Common myeloid progenitor, CD34-positive (primary cell): ENCODE data around the gene SLC38A10.
A peak's percentile ranks its signal among the peaks of the same experiment; 100 is the strongest.

ENCODE experiments used
- CTCF ChIA-PET: fragments of 350-600 bp; sonication (Branson Sonifier 250); formaldehyde crosslinking; loops from one replicate; lab custom pipeline; 2021; ENCODE audit warnings: antibody characterized with exemption; lab: Charles Lee
- POLR2A ChIA-PET: fragments of 350-600 bp; sonication (Branson Sonifier 250); formaldehyde crosslinking; loops from one replicate; lab custom pipeline; 2021; ENCODE audit warnings: antibody characterized with exemption; lab: Charles Lee
- DNase-seq, 3 donors: peaks; one replicate each; pipeline versions ENCODE4 v3.0.0 to v3.0.0-alpha.2; 2013
- H3K27ac ChIP-seq, 2 experiments: 1 replicate in 1 of 2; 2 replicates in 1 of 2; pipeline ENCODE4 v1.7.0; 2013; ENCODE audit warnings: inconsistent platforms in 2 of 2, low read length in 2 of 2, mild to moderate bottlenecking in 2 of 2, low read depth in 1 of 2, moderate library complexity in 1 of 2; ENCODE audit not compliant: severe bottlenecking in 2 of 2, insufficient read depth in 1 of 2, poor library complexity in 1 of 2
- H3K27me3 ChIP-seq, 5 experiments: replicated peaks in 2 of 5; 1 replicate in 3 of 5; 2 replicates in 2 of 5; pipeline versions ENCODE4 v1.6.1 to v1.7.0; 2013; ENCODE audit warnings: low read length in 4 of 5, mild to moderate bottlenecking in 2 of 5, moderate library complexity in 2 of 5, inconsistent platforms in 1 of 5; ENCODE audit not compliant: insufficient read depth in 5 of 5, control insufficient read depth in 4 of 5
- H3K36me3 ChIP-seq, 4 experiments: 1 replicate in 2 of 4; 2 replicates in 2 of 4; pipeline versions ENCODE4 v1.6.1 to v1.7.0; 2013; ENCODE audit warnings: low read length in 3 of 4, control low read depth in 1 of 4, mild to moderate bottlenecking in 1 of 4; ENCODE audit not compliant: control insufficient read depth in 4 of 4, insufficient read depth in 4 of 4
- H3K4me1 ChIP-seq, 4 experiments: 1 replicate in 3 of 4; 2 replicates in 1 of 4; pipeline versions ENCODE4 v1.6.1 to v1.7.1; 2013; ENCODE audit warnings: low read length in 3 of 4, mild to moderate bottlenecking in 3 of 4, control low read depth in 1 of 4, inconsistent platforms in 1 of 4, moderate library complexity in 1 of 4; ENCODE audit not compliant: control insufficient read depth in 4 of 4, insufficient read depth in 4 of 4; ENCODE audit errors: control extremely low read depth in 1 of 4
- H3K4me3 ChIP-seq, 7 experiments: 1 replicate in 4 of 7; 2 replicates in 3 of 7; pipeline versions ENCODE4 v1.5.1 to v1.7.0; 2013; ENCODE audit warnings: mild to moderate bottlenecking in 7 of 7, low read length in 6 of 7, moderate library complexity in 6 of 7, inconsistent platforms in 2 of 7, low read depth in 2 of 7, control low read depth in 1 of 7; ENCODE audit not compliant: insufficient read depth in 4 of 7, control insufficient read depth in 1 of 7; ENCODE audit errors: extremely low read depth in 1 of 7
- H3K9me3 ChIP-seq, 5 experiments: 1 replicate in 4 of 5; 2 replicates in 1 of 5; pipeline versions ENCODE4 v1.6.1 to v1.7.1; 2013; ENCODE audit warnings: low read length in 4 of 5, mild to moderate bottlenecking in 2 of 5, inconsistent platforms in 1 of 5, low read depth in 1 of 5, moderate library complexity in 1 of 5; ENCODE audit not compliant: control insufficient read depth in 4 of 5, insufficient read depth in 2 of 5; ENCODE audit errors: control extremely low read depth in 1 of 5
- WGBS: methylation state at CpG from one replicate; pipeline ENCODE4 v1.1.5; 2013; ENCODE audit not compliant: insufficient coverage; 5-methylcytosine and 5-hydroxymethylcytosine counted together

Gene SLC38A10

GRCh38 chr17:81237591-81238489, 57.3 kb downstream of the SLC38A10 start:
- Histone ChIP-seq H3K4me3 (peak overlapping the region; percentile 79 to 95 (median 89)), H3K9me3 (no peaks in the 10 kb centered on the region), H3K4me1 (peaks cover 6 to 44% (median 38%) of the 10 kb centered on the region in 4 experiments), H3K27me3 (no peaks in the 10 kb centered on the region), H3K36me3 (peaks cover 2 to 37% (median 20%) of the 10 kb centered on the region in 4 experiments), H3K27ac (peak overlapping the region; percentile 66 to 85)
- DNase-seq, result no peak
- WGBS, result 66% methylated on average over 33 of the region's 36 CpGs
- ChIA-PET CTCF (interaction anchor here (0.6 to 2.0 kb wide), 6 partner anchors 7 to 97 kb away, joined by 3 to 7 read pairs (median 3); no protein-coding TSS in a partner anchor), POLR2A (interaction anchor here (0.6 to 1.2 kb wide), 3 partner anchors 13 to 49 kb away, joined by 3 to 4 read pairs (median 3); no protein-coding TSS in a partner anchor)

GRCh38 chr17:81236784-81237183, 58.3 kb downstream of the SLC38A10 start:
- no peak overlapping the region for H3K27ac ChIP-seq
- H3K36me3 ChIP-seq, result peaks cover 2 to 48% (median 28%) of the 10 kb centered on the region in 4 experiments
- POLR2A ChIA-PET, result no interaction called here
- CTCF ChIA-PET, result interaction anchor here (0.7 kb wide), 1 partner anchor 94 kb away, joined by 3 read pairs; no protein-coding TSS in a partner anchor
- DNase-seq, result no peak
- H3K4me3 ChIP-seq, result no peak overlapping the region
- no peaks in the 10 kb centered on the region for H3K9me3 ChIP-seq
- no peaks in the 10 kb centered on the region for H3K27me3 ChIP-seq
- WGBS, result 94% methylated on average over 15 of the region's 21 CpGs
- peaks cover 6 to 33% (median 29%) of the 10 kb centered on the region in 4 experiments for H3K4me1 ChIP-seq

GRCh38 chr17:81235822-81236740, 59.0 kb downstream of the SLC38A10 start:
- Histone ChIP-seq H3K36me3 (peaks cover 2 to 49% (median 31%) of the 10 kb centered on the region in 4 experiments), H3K27me3 (no peaks in the 10 kb centered on the region), H3K27ac (no peak overlapping the region), H3K9me3 (no peaks in the 10 kb centered on the region), H3K4me1 (peaks cover 6 to 30% (median 27%) of the 10 kb centered on the region in 4 experiments), H3K4me3 (no peak overlapping the region)
- POLR2A ChIA-PET, result no interaction called here
- no peak for DNase-seq
- WGBS, result 94% methylated on average over 24 of the region's 32 CpGs
- CTCF ChIA-PET, result interaction anchor here (0.7 kb wide), 1 partner anchor 93 kb away, joined by 3 read pairs; no protein-coding TSS in a partner anchor

DNA sequence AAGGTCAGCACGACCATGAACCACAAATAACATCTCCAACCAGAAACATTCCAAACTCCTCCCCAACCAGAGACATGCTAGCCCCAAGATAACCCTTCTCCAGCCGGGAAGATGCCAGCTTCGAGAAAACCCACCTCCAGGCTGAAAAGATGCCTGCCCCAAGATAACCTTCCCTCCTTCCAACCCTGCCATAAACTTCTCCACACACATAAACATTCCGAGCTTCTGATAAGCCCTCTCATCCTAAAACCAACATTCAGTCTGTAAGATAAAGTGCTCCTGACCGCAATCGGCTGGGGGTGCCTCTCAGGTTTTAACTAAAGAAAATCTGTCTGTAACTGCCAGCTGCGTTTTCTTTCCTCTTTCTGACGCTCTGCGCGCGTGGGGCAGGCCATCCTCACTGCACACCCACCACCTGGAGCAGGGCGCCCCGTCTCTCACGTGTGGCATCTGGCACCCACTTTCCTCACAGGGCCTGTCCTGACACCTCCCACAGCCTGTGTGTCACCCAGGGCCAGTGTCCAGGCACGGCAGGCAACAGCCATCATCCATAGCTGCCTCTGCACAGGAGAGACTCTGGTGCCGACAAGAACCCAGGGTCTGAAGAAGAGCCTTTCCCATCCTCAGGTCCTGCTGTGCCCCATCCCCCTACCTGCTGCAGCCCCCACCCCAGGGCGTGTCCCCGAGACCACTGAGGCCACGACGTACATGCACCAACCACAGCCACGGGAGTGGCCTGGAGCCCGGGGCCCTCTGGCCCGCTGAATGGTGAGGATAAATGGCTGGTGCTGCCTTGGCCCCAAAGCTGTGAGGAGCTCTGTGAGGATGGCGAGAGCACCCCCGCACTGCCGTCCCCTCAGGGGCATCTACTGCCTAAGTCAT, 59.9 kb downstream of the SLC38A10 start:
- Histone ChIP-seq H3K4me1 (peaks cover 4 to 21% (median 20%) of the 10 kb centered on the region in 4 experiments), H3K9me3 (no peaks in the 10 kb centered on the region), H3K27me3 (no peaks in the 10 kb centered on the region), H3K4me3 (no peak overlapping the region), H3K36me3 (peaks cover 2 to 56% (median 37%) of the 10 kb centered on the region in 4 experiments), H3K27ac (no peak overlapping the region)
- ChIA-PET POLR2A (no interaction called here), CTCF (no interaction called here)
- WGBS, result 98% methylated on average over 18 of the region's 26 CpGs
- no peak for DNase-seq

DNA sequence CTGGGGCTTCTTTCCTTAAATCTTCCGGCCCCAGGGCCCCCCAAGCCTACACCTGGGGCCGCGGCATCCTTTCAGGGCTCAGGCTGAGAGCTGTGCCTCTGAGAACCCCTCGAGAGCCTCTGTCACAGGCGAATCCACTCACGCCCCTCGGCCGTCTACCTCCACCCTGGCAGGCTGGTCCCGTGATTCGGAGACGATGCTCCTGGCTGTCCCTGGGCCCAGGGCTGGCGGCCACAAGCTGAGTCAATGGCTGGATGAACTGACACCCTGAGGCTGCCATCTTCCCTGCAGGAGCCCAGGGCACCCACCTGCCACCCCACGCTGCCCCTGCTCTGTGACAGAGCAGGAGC, 60.6 kb downstream of the SLC38A10 start:
- no peak for DNase-seq
- Histone ChIP-seq H3K36me3 (peaks cover 8 to 63% (median 44%) of the 10 kb centered on the region in 4 experiments), H3K4me3 (no peak overlapping the region), H3K9me3 (no peaks in the 10 kb centered on the region), H3K27ac (no peak overlapping the region), H3K27me3 (no peaks in the 10 kb centered on the region), H3K4me1 (peaks cover 4 to 14% (median 13%) of the 10 kb centered on the region in 4 experiments)
- WGBS, result 96% methylated on average over 13 of the region's 13 CpGs
- POLR2A ChIA-PET, result no interaction called here
- CTCF ChIA-PET, result interaction anchor here (1.2 kb wide), 1 partner anchor 10 kb away, joined by 3 read pairs; no protein-coding TSS in a partner anchor

DNA sequence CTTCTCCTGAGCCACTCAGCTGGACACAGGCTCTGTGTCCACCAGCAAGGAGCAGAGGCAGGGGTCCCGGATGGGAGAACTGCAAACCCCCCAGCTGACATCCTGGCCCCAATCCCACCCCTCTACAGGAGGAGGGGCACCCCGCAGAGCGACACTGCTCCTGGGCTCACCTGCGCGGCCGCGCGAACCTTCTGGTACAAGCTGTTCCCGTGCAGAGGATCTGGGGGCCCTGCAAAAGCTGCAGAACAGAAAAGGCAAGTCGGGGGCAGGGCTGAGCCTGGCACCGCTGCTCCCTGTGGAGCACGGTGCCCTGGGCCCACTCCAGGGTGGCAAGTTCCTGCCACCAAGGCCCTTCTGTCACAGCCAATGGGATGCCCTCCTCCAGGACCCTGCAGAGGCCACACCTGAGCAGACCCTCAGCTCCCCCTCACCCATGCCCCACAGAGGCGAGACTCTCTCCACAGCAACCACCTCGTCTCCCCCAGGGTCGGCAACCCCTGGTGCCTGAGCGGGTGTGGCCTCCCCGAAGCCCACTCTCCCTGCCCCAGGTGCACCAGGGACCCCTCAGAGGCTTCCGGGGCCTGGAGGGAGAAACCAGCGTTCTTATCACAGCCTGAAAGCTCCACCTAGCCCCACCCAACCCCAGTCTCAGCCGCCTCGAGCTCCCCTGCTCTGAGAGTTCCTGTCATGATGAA, 61.1 kb downstream of the SLC38A10 start:
- H3K27ac ChIP-seq, result no peak overlapping the region
- no peaks in the 10 kb centered on the region for H3K9me3 ChIP-seq
- DNase-seq, result no peak
- 95% methylated on average over 18 of the region's 21 CpGs for WGBS
- ChIA-PET CTCF (interaction anchor here (1.2 kb wide), 1 partner anchor 10 kb away, joined by 3 read pairs; no protein-coding TSS in a partner anchor), POLR2A (no interaction called here)
- H3K27me3 ChIP-seq, result no peaks in the 10 kb centered on the region
- peaks cover 4 to 18% (median 13%) of the 10 kb centered on the region in 4 experiments for H3K4me1 ChIP-seq
- H3K36me3 ChIP-seq, result peaks cover 8 to 66% (median 45%) of the 10 kb centered on the region in 4 experiments
- no peak overlapping the region for H3K4me3 ChIP-seq
